GM12872 (cell line): Measurements from ENCODE around the gene HHIP.

Source experiments
- CTCF ChIP-seq: IDR thresholded peaks from 3 replicates; pipeline ENCODE4 v1.5.1; 2011; ENCODE audit warnings: low read depth, mild to moderate bottlenecking, low read length, moderate library complexity; ENCODE audit not compliant: insufficient read depth

The HHIP gene

GRCh38 chr4:144695721-144696120 lies 49.8 kb downstream of the HHIP start:
- no peak for TF ChIP-seq CTCF

GRCh38 chr4:144696376-144696775 lies 50.4 kb downstream of the HHIP start:
- no peak for TF ChIP-seq CTCF

GRCh38 chr4:144699565-144699964 lies 53.6 kb downstream of the HHIP start:
- TF ChIP-seq CTCF: no peak

- no peak for TF ChIP-seq CTCF
Observed at GRCh38 chr4:144701683-144702233, 55.8 kb downstream of the HHIP start.

- TF ChIP-seq CTCF: no peak
Observed at GRCh38 chr4:144703494-144703893, 57.5 kb downstream of the HHIP start.

GRCh38 chr4:144705601-144706590 lies 59.9 kb downstream of the HHIP start:
- TF ChIP-seq CTCF: no peak

- no peak for TF ChIP-seq CTCF
Observed at GRCh38 chr4:144709159-144709558, 63.2 kb downstream of the HHIP start.
